CD14-positive monocyte (primary cell): Measurements from ENCODE around the gene CAPN8. TPM values are rescaled to one million over a fixed set of nuclear protein-coding genes. Genes with fewer than 3 reads are reported as not detected.
A peak's percentile ranks its signal among the peaks of the same experiment; 100 is the strongest.

Experiments
- DNase-seq, 3 donors: peaks; one replicate each; pipeline ENCODE4 v3.0.0-alpha.2; 2011 to 2022
- H2AFZ ChIP-seq: 2 replicates; pipeline ENCODE4 v1.6.0; 2012; ENCODE audit warnings: mild to moderate bottlenecking, low read depth, low read length, inconsistent platforms; ENCODE audit not compliant: insufficient read depth, poor library complexity, severe bottlenecking
- H3K27ac ChIP-seq, 2 donors: 1 replicate in 1 of 2; 2 replicates in 1 of 2; pipeline ENCODE4 v1.5.1; 2012 to 2013; ENCODE audit warnings: low read length in 2 of 2, control low read depth in 1 of 2, inconsistent platforms in 1 of 2, low read depth in 1 of 2, mild to moderate bottlenecking in 1 of 2
- H3K27me3 ChIP-seq, 2 donors: one replicate each; pipeline versions ENCODE4 v1.6.0 to v1.6.1; 2011 to 2013; ENCODE audit warnings: low read length in 2 of 2; ENCODE audit not compliant: control insufficient read depth in 2 of 2, insufficient read depth in 2 of 2
- H3K36me3 ChIP-seq, 2 donors: replicated peaks in 1 of 2; 1 replicate in 1 of 2; 2 replicates in 1 of 2; pipeline versions ENCODE4 v1.5.1 to v1.6.1; 2012 to 2013; ENCODE audit warnings: low read length in 2 of 2, control low read depth in 1 of 2, inconsistent platforms in 1 of 2, mild to moderate bottlenecking in 1 of 2; ENCODE audit not compliant: insufficient read depth in 2 of 2, control insufficient read depth in 1 of 2
- H3K4me1 ChIP-seq, 2 donors: 1 replicate in 1 of 2; 2 replicates in 1 of 2; pipeline versions ENCODE4 v1.5.1 to v1.6.1; 2012 to 2013; ENCODE audit warnings: low read length in 2 of 2, control low read depth in 1 of 2, inconsistent platforms in 1 of 2, mild to moderate bottlenecking in 1 of 2, moderate library complexity in 1 of 2; ENCODE audit not compliant: insufficient read depth in 2 of 2, control insufficient read depth in 1 of 2
- H3K4me2 ChIP-seq: replicated peaks from 2 replicates; pipeline ENCODE3; 2012; ENCODE audit warnings: low read length, moderate library complexity, mild to moderate bottlenecking; ENCODE audit not compliant: poor library complexity, severe bottlenecking; ENCODE audit errors: extremely low read depth
- H3K4me3 ChIP-seq, 3 experiments: fragments of 200-600 bp in 1 of 3; sonication (generic) in 1 of 3; replicated peaks in 1 of 3; 1 replicate in 2 of 3; 2 replicates in 1 of 3; pipeline ENCODE4 v1.5.1; 2011 to 2013; ENCODE audit warnings: low read length in 3 of 3, mild to moderate bottlenecking in 3 of 3, control low read depth in 2 of 3, low read depth in 2 of 3, inconsistent platforms in 1 of 3, moderate library complexity in 1 of 3
- H3K79me2 ChIP-seq: 2 replicates; pipeline ENCODE4 v1.6.0; 2012; ENCODE audit warnings: mild to moderate bottlenecking, control low read depth, inconsistent platforms, low read length, moderate library complexity; ENCODE audit not compliant: insufficient read depth
- H3K9ac ChIP-seq: 2 replicates; pipeline ENCODE4 v1.6.0; 2017; ENCODE audit warnings: low read length, mild to moderate bottlenecking; ENCODE audit not compliant: insufficient read depth, poor library complexity, severe bottlenecking
- H3K9me3 ChIP-seq, 2 donors: replicated peaks in 1 of 2; 1 replicate in 1 of 2; 2 replicates in 1 of 2; pipeline versions ENCODE4 v1.5.1 to v1.6.1; 2012 to 2013; ENCODE audit warnings: low read length in 2 of 2, control low read depth in 1 of 2; ENCODE audit not compliant: control insufficient read depth in 1 of 2, insufficient read depth in 1 of 2
- H4K20me1 ChIP-seq: 2 replicates; pipeline ENCODE4 v1.6.0; 2012; ENCODE audit warnings: mild to moderate bottlenecking, low read length, control low read depth, moderate library complexity; ENCODE audit not compliant: insufficient read depth
- H3K27ac Mint-ChIP-seq, 7 donors: one replicate each; pipeline ENCODE4 v1.8.0; 2020; ENCODE audit warnings: mild to moderate bottlenecking in 7 of 7, mixed read lengths in 7 of 7, moderate library complexity in 6 of 7, inconsistent platforms in 2 of 7
- H3K27me3 Mint-ChIP-seq, 3 donors: one replicate each; pipeline ENCODE4 v1.8.0; 2021 to 2022; ENCODE audit warnings: low read depth in 3 of 3, mild to moderate bottlenecking in 3 of 3, mixed read lengths in 3 of 3, moderate library complexity in 3 of 3, inconsistent platforms in 1 of 3
- H3K36me3 Mint-ChIP-seq, 2 donors: one replicate each; pipeline ENCODE4 v1.8.0; 2020; ENCODE audit warnings: mixed read lengths in 2 of 2, inconsistent platforms in 1 of 2, mild to moderate bottlenecking in 1 of 2
- H3K4me1 Mint-ChIP-seq: one replicate; pipeline ENCODE4 v1.8.0; 2020; ENCODE audit warnings: mild to moderate bottlenecking, mixed read lengths
- H3K4me3 Mint-ChIP-seq, 2 donors: one replicate each; pipeline ENCODE4 v1.8.0; 2020; ENCODE audit warnings: mild to moderate bottlenecking in 2 of 2, mixed read lengths in 2 of 2, moderate library complexity in 1 of 2
- H3K9me3 Mint-ChIP-seq, 7 donors: one replicate each; pipeline ENCODE4 v1.8.0; 2020 to 2022; ENCODE audit warnings: mixed read lengths in 7 of 7, mild to moderate bottlenecking in 6 of 7, moderate library complexity in 6 of 7, inconsistent platforms in 2 of 7
- WGBS: methylation state at CpG from one replicate; pipeline ENCODE4 v1.1.5; 2013; ENCODE audit warnings: missing lambda C conversion rate; ENCODE audit not compliant: insufficient coverage; 5-methylcytosine and 5-hydroxymethylcytosine counted together
- intact Hi-C, 2 donors: fragments of 100-400 bp; cut with micrococcal nuclease; formaldehyde crosslinking; loops; one replicate each; pipeline versions ENCODE4 v1.15.0 to v1.15.1; 2023
- polyA plus RNA-seq, 3 donors: library from polyadenylated mRNA; depleted of rRNA in 1 of 3; unstranded in 2 of 3; stranded (reverse) in 1 of 3; fragments of 300-500 nt in 2 of 3; fragments of >200 nt in 1 of 3; fragmentation: Illumina TruSeq in 2 of 3; gene quantifications; 1 replicate in 2 of 3; 2 replicates in 1 of 3; pipeline ENCODE4 v1.2.3, GENCODE V29; 2012 to 2021
- TF ChIP-seq, protein P1 (sequence below): fragments of 200-600 bp; IDR thresholded peaks from one replicate; pipeline ENCODE4 v1.8.0; 2022; ENCODE audit warnings: antibody characterized with exemption, mild to moderate bottlenecking

The CAPN8 gene
- polyA plus RNA-seq, 3 donors, result 0.40 TPM; not detected in 2

DNA sequence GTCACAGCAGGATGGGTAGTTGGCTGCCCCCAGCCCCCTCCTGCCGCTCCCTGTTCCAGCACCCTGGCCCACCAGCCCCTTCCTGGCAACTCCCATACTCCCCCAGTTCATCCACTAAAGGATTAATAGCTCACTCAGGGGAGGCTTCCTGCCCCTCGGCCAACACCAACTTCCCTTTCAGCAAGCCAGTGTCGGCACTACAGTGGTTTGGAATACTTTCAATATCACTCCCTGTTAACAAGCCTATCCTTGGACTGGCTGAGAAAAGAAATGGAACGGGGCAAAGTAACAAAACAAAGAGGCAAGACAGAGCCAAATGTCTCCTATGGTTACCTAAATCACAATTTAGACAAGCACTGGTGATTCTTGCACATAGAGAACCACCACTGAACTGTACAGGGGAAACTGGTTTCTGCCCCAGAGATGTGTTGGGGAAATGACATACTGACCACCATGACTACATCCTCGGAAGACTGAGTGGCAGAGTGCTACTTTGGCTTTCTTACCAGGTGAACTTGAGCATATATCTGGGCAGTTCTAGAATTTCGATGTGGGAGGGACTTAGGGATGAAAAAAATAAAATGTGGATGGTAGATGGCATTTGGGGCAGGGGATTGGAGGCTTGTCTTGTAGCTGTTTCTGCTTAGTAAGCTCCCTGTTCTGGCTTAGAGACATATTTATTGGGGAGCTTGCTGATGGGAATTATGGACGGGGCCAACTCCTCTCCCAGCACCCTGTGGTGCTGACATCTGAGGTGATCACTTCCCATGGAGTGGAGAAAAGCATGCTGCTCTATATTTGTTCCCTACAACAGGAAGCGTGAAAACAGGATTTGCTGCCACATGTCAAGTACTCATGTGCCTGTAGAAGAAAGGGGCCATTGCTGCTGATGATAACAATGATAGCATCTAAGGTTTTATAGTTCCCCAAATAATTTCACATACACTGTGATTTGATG lies 39.7 kb upstream of the CAPN8 start:
- H3K9me3 Mint-ChIP-seq, result peaks cover 0 to 5% (median 0%) of the 10 kb centered on the region in 7 donors
- peaks cover 8 to 12% (median 12%) of the 10 kb centered on the region in 3 donors for H3K27me3 Mint-ChIP-seq
- Histone ChIP-seq H2AFZ (no peak overlapping the region), H3K79me2 (no peaks in the 10 kb centered on the region), H3K9me3 (no peaks in the 10 kb centered on the region), H3K4me2 (peak overlapping the region; percentile 38), H3K4me3 (peak overlapping the region in 2 of 3 experiments; percentile 21 to 31), H3K27me3 (no peaks in the 10 kb centered on the region), H3K9ac (no peak overlapping the region), H3K27ac (no peak overlapping the region), H3K36me3 (no peaks in the 10 kb centered on the region), H3K4me1 (peaks cover 6 to 10% of the 10 kb centered on the region in 2 donors), H4K20me1 (no peaks in the 10 kb centered on the region)
- H3K4me3 Mint-ChIP-seq, result peak overlapping the region; percentile 40 to 76
- H3K27ac Mint-ChIP-seq, result peak overlapping the region in 3 of 7 donors; percentile 19 to 51 (median 41)
- WGBS, result 86% methylated on average over 1 of the region's 8 CpGs
- intact Hi-C loops, result no loop called here
- TF ChIP-seq, protein P1, sequence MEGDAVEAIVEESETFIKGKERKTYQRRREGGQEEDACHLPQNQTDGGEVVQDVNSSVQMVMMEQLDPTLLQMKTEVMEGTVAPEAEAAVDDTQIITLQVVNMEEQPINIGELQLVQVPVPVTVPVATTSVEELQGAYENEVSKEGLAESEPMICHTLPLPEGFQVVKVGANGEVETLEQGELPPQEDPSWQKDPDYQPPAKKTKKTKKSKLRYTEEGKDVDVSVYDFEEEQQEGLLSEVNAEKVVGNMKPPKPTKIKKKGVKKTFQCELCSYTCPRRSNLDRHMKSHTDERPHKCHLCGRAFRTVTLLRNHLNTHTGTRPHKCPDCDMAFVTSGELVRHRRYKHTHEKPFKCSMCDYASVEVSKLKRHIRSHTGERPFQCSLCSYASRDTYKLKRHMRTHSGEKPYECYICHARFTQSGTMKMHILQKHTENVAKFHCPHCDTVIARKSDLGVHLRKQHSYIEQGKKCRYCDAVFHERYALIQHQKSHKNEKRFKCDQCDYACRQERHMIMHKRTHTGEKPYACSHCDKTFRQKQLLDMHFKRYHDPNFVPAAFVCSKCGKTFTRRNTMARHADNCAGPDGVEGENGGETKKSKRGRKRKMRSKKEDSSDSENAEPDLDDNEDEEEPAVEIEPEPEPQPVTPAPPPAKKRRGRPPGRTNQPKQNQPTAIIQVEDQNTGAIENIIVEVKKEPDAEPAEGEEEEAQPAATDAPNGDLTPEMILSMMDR, result no peak
- no peak for DNase-seq
- H3K4me1 Mint-ChIP-seq, result peaks cover 24% of the 10 kb centered on the region
- H3K36me3 Mint-ChIP-seq, result no peaks in the 10 kb centered on the region

DNA sequence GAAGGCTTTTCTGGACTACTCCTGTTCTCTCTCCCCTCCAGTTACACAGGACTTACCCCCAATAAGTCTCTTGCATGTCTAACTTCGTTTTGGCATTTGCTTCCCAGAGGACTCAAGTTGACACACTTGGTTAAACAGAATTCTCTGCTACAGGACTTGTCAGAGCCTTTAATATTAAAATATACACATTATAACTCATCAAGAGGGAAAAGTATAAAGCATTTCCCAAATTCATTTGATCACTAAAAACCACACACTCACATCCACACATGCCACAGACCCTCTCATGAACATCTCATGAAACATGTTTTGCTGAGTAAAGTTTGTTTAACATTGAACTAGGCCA lies 38.1 kb upstream of the CAPN8 start:
- TF ChIP-seq, protein P1, result no peak
- Histone ChIP-seq H2AFZ (no peak overlapping the region), H3K9ac (no peak overlapping the region), H3K27ac (no peak overlapping the region), H3K9me3 (no peaks in the 10 kb centered on the region), H3K4me2 (no peak overlapping the region), H3K27me3 (no peaks in the 10 kb centered on the region), H3K4me3 (no peak overlapping the region), H4K20me1 (no peaks in the 10 kb centered on the region), H3K79me2 (no peaks in the 10 kb centered on the region), H3K36me3 (no peaks in the 10 kb centered on the region), H3K4me1 (peaks cover 6 to 10% of the 10 kb centered on the region in 2 donors)
- no peak overlapping the region for H3K4me3 Mint-ChIP-seq
- no peak for DNase-seq
- 100% methylated on average over 1 of the region's 1 CpG for WGBS
- no peak overlapping the region for H3K27ac Mint-ChIP-seq
- H3K9me3 Mint-ChIP-seq, result peaks cover 0 to 5% (median 0%) of the 10 kb centered on the region in 7 donors
- intact Hi-C loops, result no loop called here
- no peaks in the 10 kb centered on the region for H3K36me3 Mint-ChIP-seq
- H3K27me3 Mint-ChIP-seq, result peaks cover 8 to 10% (median 9%) of the 10 kb centered on the region in 3 donors
- peaks cover 24% of the 10 kb centered on the region for H3K4me1 Mint-ChIP-seq
